NCI-H187 treated with DMSO at 0.1 percent for 48 hours (cell line): ENCODE data around the gene FAM229A.
"Not testable (repeated sequence)": the region's sequence is repeated elsewhere in the genome, so short reads cannot be mapped to it uniquely, and the experiment has no call there.

Source experiments
- DNase-seq: peaks from one replicate; lab custom pipeline; 2025; lab: John Stamatoyannopoulos, UW

FAM229A gene

DNA sequence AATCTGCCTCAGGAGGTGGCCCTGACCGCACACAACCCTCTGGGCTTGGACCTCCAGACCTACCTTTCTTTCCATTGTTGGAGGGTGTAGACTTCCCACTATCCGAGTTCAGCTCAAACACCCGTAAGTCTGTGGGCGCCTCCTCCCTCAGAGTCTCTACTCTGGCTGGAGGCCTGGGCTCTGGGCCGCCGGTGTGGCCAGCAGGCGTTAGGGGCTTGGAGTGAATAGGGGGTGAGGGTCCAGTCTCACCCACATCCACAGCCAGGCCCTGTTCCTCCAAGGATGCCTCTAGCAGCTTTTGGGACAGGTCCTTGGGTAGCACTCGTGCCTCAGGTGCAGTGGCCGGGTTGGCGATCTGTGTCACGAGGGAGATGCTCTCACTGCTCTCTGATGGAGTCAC is 13.9 kb upstream of the FAM229A start:
- no peak for DNase-seq

DNA sequence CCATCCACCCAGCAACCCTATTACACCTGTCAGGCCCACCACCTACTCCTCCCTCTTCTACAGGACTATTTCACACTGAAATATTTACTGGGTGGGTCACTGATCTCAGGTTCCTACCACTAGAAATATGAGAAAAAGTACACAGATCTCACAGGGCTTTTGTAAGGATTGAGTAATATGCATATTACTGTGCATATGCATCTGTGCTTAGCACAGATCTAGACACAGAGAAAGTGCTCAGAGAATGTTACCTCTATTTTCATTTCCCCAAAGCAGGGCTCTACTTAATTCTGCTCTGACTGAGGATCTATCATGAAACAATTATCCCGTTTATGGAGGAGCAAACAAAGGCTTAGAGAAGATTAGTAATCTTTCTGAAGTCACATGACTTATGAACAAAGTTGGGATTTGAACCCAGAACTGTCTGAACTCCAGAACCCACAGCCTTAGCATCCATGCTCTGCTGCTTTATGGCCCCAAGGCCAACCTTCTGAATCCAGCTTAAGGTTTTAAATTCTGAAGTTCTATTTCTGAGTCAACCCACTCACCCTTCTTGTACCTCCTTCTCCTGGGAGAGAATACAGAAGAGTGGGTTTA is 11.8 kb upstream of the FAM229A start:
- no peak for DNase-seq

DNA sequence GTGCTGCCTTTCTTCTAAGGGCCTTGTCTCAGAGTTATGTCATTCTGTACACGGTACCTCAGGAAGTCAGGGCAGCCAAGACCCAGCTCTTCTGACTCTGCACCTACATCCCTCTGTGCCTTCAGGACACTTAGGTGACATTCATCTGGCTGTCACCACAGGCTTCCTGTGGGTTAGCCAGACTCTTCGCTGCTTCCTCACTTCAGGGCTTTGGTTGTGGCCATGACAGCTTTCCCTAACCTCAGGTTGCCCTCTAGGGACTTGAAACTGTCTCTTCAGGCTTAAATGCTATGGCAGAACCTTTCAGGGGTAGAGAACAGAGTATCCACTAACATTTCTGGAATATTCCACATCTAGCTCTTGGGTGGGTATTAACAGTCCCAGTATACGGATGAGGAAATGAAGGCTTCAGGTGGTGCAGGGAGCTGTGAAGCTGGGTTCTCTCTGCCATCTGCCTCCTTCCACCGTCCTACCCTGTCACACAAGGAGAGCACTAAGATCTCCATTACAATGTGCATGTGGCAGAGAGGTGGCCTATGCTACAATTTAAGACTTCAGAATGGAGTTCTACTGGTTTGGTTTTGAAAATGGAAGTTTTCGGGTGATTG is 10.0 kb upstream of the FAM229A start:
- no peak for DNase-seq

DNA sequence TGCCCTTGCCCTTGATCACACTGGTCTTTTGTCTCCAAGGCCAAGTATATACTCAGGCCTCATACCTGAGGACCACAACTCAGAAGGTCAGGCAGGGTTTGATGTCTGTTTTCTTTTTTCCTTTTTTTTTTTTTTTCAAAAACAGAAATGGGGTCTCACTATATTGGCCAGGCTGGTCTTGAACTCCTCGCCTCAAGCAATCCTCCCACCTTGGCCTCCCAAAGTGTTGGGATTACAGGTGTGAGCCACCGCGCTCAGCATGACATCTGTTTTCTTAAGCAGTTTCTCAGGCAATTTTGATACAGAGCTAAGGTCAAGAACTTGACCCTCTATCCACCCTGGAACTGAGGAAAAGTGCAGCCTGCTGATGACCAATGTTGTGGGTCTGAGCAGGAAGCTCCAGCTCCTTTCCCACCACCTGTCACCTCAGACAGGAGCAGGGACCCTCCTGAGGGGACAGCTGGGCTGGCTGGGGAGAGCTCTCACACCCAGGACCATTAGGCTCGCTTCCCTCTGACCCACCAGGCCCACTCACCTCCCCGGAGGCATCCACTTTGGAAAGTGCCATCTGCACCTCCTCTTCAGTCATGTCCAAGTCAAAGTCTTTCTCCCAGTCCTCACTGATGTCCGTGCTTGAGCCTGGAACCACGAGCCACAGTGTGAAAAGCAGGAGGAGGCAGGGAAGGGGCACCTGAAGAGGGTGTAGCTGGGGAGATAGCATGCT is 5.8 kb upstream of the FAM229A start:
- no peak for DNase-seq

GRCh38 chr1:32365445-32365844 is 3.2 kb upstream of the FAM229A start:
- no peak for DNase-seq

DNA sequence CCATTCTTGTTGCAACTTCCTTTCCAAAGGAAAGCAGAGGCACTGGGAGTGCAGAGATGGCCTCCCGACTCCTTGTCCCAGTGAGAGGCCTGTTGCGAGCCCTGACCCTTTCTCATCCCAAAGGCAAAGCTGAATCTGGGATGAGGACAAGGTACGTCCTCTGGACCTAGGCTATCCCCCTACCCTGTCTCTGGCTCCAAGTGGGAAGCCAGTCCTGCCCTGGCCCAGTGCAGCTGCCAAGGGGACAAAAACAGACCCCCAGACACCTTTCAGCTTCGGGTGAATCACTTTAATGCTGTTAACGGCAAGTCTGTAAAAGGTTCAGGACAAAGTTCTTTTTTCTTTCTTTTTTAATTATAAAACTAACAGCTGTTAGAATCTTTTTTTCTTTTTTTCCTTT is 2.6 kb upstream of the FAM229A start:
- DNase-seq: no peak

DNA sequence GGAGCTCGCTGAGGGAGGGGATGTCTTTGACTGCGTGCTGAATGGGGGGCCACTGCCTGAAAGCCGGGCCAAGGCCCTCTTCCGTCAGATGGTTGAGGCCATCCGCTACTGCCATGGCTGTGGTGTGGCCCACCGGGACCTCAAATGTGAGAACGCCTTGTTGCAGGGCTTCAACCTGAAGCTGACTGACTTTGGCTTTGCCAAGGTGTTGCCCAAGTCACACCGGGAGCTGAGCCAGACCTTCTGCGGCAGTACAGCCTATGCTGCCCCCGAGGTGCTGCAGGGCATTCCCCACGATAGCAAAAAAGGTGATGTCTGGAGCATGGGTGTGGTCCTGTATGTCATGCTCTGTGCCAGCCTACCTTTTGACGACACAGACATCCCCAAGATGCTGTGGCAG is 1.4 kb upstream of the FAM229A start:
- no peak for DNase-seq

GRCh38 chr1:32361674-32362473 is 411 bp downstream of the FAM229A start:
- DNase-seq: no peak

DNA sequence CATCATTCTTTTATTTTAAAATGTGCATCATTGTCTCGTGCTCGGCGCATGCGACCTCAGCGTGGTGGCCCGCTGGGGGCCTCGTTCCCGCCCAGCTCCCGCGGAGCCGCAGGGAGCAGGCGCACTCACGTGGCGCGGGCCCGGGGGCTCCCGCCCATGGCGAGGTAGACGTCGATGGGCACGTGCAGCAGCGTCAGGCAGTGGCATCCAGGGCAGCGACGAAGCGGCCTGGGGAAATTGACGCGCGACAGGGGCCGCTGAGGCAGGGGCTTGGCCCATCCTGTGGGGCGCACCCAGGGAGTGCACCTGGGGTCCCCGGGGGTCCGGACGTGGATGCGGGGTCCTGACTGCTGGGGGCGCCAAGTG is 994 bp downstream of the FAM229A start:
- no peak for DNase-seq

- no peak for DNase-seq
These were observed 3.9 kb downstream of the FAM229A start for GRCh38 chr1:32358435-32358834.

DNA sequence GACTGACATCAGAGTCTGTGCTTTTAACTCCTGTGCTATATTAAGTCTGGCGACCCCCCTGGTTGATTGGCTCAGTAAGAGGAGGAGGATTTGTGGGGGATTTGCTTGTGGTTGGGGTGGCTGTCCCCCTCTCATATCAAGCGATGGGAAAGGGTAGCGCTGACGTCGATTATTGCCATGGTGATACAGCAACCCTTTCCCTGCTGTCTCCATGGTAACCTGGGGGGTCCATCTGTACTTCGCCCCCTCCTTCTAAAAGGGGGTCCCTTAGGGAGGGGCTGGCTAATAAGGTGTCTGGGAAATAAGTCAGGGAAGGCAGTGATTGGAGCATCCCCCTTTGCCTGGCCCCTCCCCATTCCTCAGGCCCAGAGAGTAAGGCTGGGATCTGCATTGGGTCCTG is 4.7 kb downstream of the FAM229A start:
- no peak for DNase-seq

- no peak for DNase-seq
These were observed 5.8 kb downstream of the FAM229A start for GRCh38 chr1:32356478-32356877.

GRCh38 chr1:32355778-32356177 is 6.5 kb downstream of the FAM229A start:
- not testable (repeated sequence) for DNase-seq

DNA sequence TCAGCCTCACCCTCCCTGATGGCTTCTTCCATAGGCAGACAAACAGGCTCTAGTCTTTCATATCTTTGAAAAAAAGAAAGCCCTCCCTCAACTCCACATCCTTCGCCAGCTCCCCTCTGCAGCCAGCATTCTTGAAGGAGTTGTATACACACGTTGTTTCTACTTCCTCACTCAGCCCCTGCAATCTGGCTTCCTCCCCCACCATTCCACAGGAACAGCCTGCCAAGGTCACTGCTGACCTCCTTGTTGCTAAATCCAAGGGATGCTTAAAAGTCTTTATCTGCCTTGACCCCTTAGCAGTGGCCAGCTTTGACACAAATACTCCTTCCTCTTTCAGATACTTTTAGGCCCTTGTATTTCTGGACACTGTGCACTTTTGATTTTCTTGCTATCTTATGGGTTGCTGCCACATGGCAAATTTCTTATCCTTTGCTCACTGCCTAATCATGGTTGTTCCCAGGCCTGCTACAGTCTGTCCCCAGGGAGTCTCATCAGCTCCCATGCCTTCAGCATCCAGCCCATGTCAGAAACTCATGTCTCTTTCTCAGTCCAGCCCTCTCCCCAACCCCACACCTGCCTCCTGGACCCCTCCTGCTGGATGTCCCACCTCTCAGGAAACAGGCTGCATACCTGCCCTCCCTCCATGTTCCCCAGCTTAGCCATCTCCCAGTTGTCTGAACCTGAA is 8.3 kb downstream of the FAM229A start:
- DNase-seq: no peak

DNA sequence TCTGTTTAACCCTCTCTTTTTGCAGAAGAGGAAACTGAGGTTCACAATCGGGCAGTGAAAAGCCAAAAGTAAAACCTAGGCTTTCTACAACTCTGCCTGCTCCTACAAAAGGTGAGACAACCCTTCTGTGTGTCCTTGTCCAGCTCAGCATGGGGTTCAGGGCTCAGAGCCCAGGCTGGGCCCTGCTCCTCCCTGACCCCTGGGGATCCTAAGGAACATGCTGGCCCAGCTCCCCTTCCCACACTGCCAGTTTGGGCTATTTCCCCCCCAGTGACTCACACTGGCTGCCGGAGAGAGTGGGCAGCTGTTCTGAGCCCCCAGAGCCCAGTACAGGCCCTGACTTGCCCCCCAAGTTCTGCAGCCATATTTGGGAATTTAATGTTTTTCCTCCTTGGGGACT is 8.9 kb downstream of the FAM229A start:
- no peak for DNase-seq

DNA sequence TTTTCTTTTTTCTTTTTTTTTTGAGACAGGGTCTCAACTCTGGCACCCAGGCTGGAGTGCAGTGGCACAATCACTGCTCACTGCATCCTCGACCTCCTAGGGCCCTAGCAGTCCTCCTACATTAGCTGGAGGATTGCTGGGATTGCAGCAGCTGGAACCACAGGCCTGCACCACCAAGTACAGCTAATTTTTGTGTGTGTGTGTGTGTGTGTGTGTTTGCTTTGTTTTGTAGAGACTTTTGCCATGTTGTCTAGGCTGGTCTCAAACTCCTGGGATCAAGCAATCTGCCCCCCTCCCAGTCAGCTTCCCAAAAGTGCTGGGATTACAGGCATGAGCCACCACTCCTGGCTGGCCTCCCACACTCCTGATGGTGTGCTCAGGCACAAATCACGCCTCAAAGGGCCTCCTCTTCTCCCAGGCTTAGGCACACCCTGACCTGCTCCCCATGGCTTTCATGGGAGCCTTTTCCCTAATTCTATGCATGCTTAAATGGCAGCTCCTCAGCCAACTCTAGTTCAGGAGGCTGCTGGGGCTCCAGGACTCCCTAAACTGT is 9.4 kb downstream of the FAM229A start:
- DNase-seq: no peak

GRCh38 chr1:32352239-32352745 is 10.0 kb downstream of the FAM229A start:
- no peak for DNase-seq

DNA sequence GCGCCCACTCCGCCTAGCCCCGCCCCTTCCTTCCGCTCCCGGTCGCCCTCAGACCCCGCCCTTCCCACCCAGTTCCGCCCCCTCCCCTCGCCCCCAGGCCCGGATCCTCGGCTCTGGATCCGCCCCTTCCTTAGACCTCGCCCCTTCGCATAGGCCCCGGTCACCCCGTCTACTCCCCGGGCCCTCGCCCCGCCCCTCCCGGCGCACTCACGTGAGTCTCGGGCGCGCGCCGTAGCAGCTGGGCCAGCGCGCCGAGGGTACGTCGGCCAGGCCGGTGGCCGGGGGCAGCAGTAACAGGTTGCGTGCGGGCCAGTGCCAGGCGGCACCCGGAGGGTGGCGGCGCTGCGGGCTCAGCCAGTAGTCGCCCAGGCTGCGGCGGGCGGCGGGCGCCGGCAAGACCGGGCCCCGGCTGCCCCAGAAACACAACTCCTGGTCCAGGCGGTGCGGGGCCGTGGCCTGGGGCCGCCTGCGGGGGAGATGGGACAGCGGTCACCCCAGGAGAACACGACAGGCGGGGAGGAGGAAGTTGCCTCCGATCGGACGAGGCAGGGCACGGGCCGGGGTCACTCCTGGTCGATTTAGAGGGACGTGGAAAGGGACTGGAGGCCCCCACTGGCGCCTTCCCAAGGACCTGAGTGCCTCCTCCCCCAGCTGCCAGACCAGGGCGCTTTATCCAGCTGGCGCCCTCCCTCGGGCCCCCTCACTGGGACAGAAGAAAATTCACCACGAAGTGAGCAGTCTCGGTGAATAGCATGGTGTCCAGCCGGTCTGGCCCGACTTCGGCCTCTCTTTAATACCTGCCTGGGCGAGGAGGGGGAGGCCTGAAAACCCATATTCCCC is 10.7 kb downstream of the FAM229A start:
- DNase-seq: peak; percentile 91

DNA sequence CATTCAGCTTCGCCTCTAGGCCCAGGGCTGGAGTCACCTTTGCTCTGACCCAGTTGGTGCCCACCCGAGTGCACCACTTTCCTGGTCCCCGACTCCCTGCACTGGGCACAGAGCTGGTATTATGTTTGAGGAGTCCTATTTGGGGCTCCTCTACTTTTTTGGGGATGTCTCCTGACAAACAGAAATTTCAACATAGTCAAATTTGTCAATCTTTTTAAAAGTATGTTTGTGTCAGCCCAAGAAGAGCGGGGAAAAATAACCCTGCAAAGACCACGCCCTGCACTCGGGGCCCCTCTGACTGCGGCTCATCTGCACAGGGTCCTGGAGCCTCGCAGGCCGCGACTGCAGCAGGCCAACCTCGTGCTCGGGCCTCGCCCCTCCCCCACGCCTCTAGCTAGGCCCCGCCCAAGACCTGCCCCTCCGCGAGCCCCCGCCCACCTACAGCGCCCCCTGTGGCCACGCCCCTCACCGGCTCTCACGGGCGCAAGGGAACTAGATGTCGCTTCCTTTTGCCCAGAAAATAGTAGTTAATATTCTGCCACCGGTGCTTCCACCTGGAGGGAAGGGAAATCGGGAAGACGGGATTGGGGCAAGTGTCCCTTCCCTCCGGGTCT is 11.4 kb downstream of the FAM229A start:
- no peak for DNase-seq

GRCh38 chr1:32349211-32349708 is 13.0 kb downstream of the FAM229A start:
- no peak for DNase-seq
